CMK (cell line): ENCODE measurements around the gene C16orf90.
"Not testable (repeated sequence)": the region's sequence is repeated elsewhere in the genome, so short reads cannot be mapped to it uniquely, and the experiment has no call there.

ENCODE experiments used
- DNase-seq: peaks from one replicate; pipeline ENCODE4 v3.0.0-alpha.2; 2010; ENCODE audit warnings: low read depth

C16orf90 gene

GRCh38 chr16:3511286-3512180 is 16.2 kb upstream of the C16orf90 start:
- DNase-seq, result no peak

DNA sequence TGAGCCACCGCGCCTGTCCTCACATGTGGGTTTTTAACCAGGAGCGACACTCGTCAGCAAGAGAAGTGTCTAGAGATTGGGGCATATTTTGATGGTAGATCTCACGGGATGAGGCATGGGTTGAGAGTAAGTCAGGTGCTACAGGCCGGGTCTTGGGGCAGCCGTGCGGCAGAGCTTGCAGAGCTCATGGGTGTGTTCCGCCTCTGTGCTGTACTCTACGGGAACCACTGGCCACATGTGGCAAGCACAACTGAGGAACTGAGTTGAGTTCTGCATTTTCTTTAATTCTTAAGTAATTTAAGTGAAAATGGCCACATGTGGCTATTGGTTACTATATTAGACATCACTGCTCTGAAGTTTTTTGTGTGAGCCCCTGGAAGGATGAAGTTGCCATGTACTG is 15.1 kb upstream of the C16orf90 start:
- DNase-seq, result no peak

- no peak for DNase-seq
Measured at GRCh38 chr16:3509470-3509928, 14.2 kb upstream of the C16orf90 start.

- DNase-seq, result no peak
Measured at GRCh38 chr16:3508736-3509135, 13.4 kb upstream of the C16orf90 start.

DNA sequence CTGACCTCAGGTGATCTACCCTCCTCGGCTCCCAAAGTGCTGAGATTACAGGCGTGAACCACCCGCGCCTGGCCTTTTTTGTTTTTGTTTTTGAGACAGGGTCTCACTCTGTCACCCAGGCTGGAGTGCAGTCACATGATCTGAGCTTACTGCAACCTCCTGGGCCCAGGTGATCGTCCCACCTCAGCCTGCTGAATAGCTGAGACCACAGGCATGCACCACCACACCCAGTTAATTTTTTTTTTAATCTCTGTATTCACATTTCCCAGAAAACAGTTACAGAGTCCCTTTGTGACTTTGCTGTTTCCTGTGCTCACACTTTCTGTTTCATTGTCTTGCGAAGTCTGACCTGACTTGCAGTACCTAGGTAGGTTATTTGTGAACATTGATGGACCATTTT is 8.2 kb upstream of the C16orf90 start:
- no peak for DNase-seq

- DNase-seq, result no peak
Measured at GRCh38 chr16:3501783-3502400, 6.6 kb upstream of the C16orf90 start.

DNA sequence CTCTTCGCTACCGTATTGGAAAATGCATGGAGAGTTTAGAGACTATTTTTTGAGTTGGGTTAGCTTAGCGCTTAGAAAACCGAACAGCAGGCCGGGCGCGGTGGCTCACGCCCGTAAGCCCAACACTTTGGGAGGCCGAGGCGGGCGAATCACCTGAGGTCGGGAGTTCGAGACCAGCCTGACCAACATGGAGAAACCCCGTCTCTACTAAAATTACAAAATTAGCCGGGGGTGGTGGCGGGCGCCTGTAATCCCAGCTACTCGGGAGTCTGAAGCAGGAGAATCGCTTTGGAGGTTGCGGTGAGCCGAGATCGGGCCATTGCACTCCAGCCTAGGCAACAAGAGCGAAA is 6.1 kb upstream of the C16orf90 start:
- DNase-seq, result not testable (repeated sequence)

DNA sequence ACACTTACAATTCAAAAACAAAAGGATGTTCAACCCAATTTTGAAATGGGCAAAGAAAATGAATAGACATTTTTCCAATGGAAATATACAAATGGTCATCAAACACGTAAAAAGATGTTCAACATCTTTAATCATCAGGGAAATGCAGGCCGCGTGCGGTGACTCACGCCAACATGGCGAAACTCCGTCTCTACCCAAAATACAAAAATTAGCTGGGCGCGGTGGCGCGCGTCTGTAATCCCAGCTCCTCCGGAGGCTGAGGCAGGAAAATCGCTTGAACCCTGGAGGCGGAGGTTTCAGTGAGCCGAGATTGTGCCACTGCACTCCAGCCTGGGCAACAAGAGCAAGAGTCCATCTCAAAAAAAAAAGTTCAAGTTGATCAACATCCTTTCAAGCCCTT is 3.7 kb upstream of the C16orf90 start:
- DNase-seq, result no peak

- DNase-seq, result no peak
Measured at GRCh38 chr16:3497771-3498170, 2.5 kb upstream of the C16orf90 start.

- DNase-seq, result no peak
Measured at GRCh38 chr16:3496386-3496785, 1.1 kb upstream of the C16orf90 start.

- DNase-seq, result no peak
Measured at GRCh38 chr16:3494386-3494973, 809 bp downstream of the C16orf90 start.

GRCh38 chr16:3492356-3492755 is 2.9 kb downstream of the C16orf90 start:
- no peak for DNase-seq

DNA sequence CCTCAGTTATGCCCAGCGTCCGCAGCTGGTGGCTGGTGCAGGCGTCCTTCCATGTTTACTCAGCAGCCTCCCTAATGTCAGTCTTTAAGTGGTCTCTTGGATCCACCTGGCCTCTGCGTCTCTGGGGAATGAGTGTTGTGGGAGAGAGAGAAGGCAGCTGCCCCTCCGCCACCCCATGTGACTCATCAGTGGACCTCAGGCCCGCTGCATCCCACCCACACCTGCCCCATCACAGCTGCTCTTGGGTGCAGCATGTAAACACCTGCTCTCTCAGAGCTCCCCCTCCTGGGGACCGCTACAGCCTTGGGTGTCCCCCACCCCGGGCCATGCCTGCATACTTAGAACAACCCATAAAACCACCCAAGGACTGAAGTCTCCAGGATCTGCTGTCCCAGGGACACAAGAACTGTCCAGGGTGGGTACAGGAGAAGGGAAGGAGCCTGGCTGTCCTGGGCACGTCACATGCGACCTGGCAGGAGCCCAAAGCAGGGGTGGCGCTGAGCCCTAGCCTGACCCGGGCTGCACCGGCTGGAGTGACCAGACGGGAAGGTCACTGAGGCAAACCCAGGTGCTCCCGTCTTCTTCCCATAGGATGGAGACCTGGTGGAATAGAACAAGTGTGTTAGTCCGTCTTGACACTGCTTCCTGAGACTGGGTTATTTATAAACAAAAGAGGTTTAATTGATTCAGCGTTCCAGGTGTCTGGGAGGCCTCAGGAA is 4.2 kb downstream of the C16orf90 start:
- no peak for DNase-seq

DNA sequence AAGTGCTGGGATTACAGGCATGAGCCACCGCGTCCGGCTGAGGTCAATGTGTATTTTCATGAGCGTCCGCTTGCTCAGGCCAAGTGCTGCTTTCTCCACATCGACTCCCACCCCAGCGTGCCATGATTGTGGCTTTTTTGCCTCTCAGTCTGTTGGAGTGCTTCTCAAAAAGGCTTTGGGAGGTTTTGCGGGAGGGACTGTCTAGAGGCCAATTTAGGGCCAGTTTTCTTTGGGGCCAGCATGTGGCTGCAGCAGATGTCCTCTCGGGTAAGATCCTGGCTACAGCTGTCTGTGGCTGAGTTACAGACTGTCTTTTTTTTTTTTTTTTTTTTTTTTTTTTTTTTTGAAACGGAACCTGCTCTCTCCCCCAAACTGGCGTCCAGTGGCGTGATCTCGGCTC is 6.5 kb downstream of the C16orf90 start:
- DNase-seq, result no peak

GRCh38 chr16:3487521-3488410 is 7.5 kb downstream of the C16orf90 start:
- DNase-seq, result no peak

DNA sequence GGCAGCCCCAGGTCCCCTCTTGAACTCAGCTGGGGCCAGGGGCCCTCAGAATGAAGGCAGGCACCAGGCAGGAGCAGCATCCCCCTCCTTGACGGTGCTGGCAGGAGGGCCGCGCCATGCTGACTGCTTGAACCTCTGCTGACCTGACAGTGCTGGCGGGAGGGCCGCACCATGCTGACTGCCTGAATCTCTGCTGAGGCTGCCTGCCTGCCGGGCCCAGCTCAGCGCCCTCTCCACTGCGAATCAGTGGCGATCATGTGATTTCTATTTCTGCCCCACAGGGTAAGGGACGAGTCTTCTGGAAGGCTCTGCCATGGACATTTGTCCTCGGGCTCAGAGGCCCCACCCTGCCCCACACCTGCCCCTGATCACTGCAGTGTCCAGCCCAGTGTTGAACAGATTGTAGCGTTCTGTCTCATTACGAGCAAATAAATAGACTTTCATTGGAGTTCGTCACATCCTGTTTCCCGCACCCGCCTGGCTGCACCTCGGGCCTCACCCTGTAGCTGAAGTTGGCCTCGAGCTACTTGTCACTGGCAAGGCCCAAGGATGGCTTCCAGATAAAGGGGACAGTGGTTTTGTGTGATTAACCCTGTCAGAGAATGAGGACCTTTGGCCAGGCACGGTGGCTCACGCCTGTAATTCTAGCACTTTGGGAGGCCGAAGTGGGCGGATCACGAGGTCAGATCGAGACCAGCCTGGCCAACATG is 8.6 kb downstream of the C16orf90 start:
- DNase-seq, result no peak

- no peak for DNase-seq
Measured at GRCh38 chr16:3485821-3486505, 9.3 kb downstream of the C16orf90 start.

- no peak for DNase-seq
Measured at GRCh38 chr16:3485097-3485745, 10.1 kb downstream of the C16orf90 start.

DNA sequence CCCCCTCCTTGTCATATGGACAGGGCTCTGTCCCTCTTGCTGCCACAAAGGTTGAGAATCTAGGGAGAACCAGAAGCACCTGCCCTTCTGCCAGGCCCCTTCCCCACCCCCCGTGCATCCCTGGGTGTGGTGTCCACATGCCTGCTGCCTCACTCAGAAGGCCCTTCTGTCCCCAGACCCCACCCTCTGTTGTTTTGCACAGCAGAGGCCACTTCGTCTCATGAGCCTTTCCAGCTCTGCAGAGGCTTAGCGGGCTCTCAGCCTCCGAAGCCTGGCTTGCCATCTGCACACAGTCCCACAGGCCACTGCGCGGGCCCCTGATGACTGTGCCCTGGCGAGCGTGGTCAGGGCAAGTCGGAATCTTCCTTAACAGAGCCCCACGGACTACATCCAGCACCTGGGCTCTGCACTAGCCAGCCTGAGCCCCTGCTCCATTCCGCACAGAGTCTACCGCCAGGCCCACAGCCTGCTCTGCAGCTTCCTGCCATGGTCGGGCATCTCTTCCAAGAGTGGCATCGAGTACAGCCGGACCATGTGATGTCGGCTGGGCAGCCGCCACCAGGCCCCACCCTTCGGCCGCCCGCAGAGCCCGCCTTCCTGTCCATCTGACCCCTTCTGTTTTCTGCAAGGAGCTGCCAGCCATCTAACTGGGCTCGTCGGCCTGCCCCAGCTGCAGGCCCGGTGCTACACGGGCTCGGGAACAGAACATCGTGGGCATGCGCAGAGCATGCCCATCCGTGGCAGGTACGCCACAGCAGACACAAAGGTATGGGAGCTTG is 10.8 kb downstream of the C16orf90 start:
- DNase-seq, result no peak
